Medulla oblongata (tissue), 1 donor: ENCODE results near the gene IZUMO3.
"Not testable (repeated sequence)": the region's sequence is repeated elsewhere in the genome, so short reads cannot be mapped to it uniquely, and the experiment has no call there.

ENCODE experiments used
- DNase-seq: peaks from one replicate; pipeline ENCODE4 v3.0.0-alpha.2; 2015; ENCODE audit errors: extremely low spot score

The IZUMO3 gene

GRCh38 chr9:24545847-24546522, at the start of gene IZUMO3:
Gene IZUMO3 (minus strand): TSS chr9:24545897. CDS start chr9:24545649, 248 bp downstream.
- DNase-seq: no peak

- DNase-seq: no peak
Observed at GRCh38 chr9:24594234-24594850, 48.6 kb upstream of the IZUMO3 start.

- DNase-seq: no peak
Observed at GRCh38 chr9:24590432-24590831, 44.7 kb upstream of the IZUMO3 start.

GRCh38 chr9:24587883-24588282, 42.2 kb upstream of the IZUMO3 start:
- DNase-seq: no peak

GRCh38 chr9:24582146-24583126, 36.7 kb upstream of the IZUMO3 start:
- no peak for DNase-seq

- DNase-seq: not testable (repeated sequence)
Observed at GRCh38 chr9:24580005-24580404, 34.3 kb upstream of the IZUMO3 start.

- DNase-seq: no peak
Observed at GRCh38 chr9:24572406-24572805, 26.7 kb upstream of the IZUMO3 start.

- no peak for DNase-seq
Observed at GRCh38 chr9:24561957-24562356, 16.3 kb upstream of the IZUMO3 start.

GRCh38 chr9:24553183-24553552, 7.5 kb upstream of the IZUMO3 start:
- DNase-seq: no peak

- no peak for DNase-seq
Observed at GRCh38 chr9:24552526-24553182, 7.0 kb upstream of the IZUMO3 start.

- no peak for DNase-seq
Observed at GRCh38 chr9:24545285-24545684, 412 bp downstream of the IZUMO3 start.

GRCh38 chr9:24518545-24518944, 27.2 kb downstream of the IZUMO3 start:
- no peak for DNase-seq

GRCh38 chr9:24516463-24516862, 29.2 kb downstream of the IZUMO3 start:
- no peak for DNase-seq

- DNase-seq: no peak
Observed at GRCh38 chr9:24509850-24510249, 35.8 kb downstream of the IZUMO3 start.

GRCh38 chr9:24504521-24504920, 41.2 kb downstream of the IZUMO3 start:
- no peak for DNase-seq

- DNase-seq: no peak
Observed at GRCh38 chr9:24502206-24502937, 43.3 kb downstream of the IZUMO3 start.

- DNase-seq: no peak
Observed at GRCh38 chr9:24500761-24501160, 44.9 kb downstream of the IZUMO3 start.

GRCh38 chr9:24498632-24499031, 47.1 kb downstream of the IZUMO3 start:
- no peak for DNase-seq

- no peak for DNase-seq
Observed at GRCh38 chr9:24497671-24498070, 48.0 kb downstream of the IZUMO3 start.
